Measurements from ENCODE around the gene TMEM229B.
A peak's percentile ranks its signal among the peaks of the same experiment; 100 is the strongest.
"Not testable (repeated sequence)": the region's sequence is repeated elsewhere in the genome, so short reads cannot be mapped to it uniquely, and the experiment has no call there.

Gene TMEM229B

GRCh38 chr14:67451667-67452066, 36.9 kb downstream of the TMEM229B start:
- not testable (repeated sequence) for DNase-seq

- DNase-seq: no peak
Measured at GRCh38 chr14:67449096-67449495, 39.4 kb downstream of the TMEM229B start.

GRCh38 chr14:67447033-67447381, 41.5 kb downstream of the TMEM229B start:
- no peak for DNase-seq

- DNase-seq: no peak
Measured at GRCh38 chr14:67446371-67447032, 42.0 kb downstream of the TMEM229B start.

GRCh38 chr14:67444395-67444794, 44.1 kb downstream of the TMEM229B start:
- no peak for DNase-seq

- no peak for DNase-seq
Measured at GRCh38 chr14:67442139-67442906, 46.2 kb downstream of the TMEM229B start.

GRCh38 chr14:67441672-67442071, 46.8 kb downstream of the TMEM229B start:
- no peak for DNase-seq

- DNase-seq: no peak
Measured at GRCh38 chr14:67441256-67441655, 47.3 kb downstream of the TMEM229B start.

GRCh38 chr14:67440513-67440912, 48.0 kb downstream of the TMEM229B start:
- DNase-seq: no peak

- no peak for DNase-seq
Measured at GRCh38 chr14:67438969-67439368, 49.6 kb downstream of the TMEM229B start.

- no peak for DNase-seq
Measured at GRCh38 chr14:67436006-67436866, 52.3 kb downstream of the TMEM229B start.

- DNase-seq: no peak
Measured at GRCh38 chr14:67435603-67436002, 52.9 kb downstream of the TMEM229B start.

GRCh38 chr14:67432050-67432564, 56.4 kb downstream of the TMEM229B start:
- DNase-seq: no peak

- no peak for DNase-seq
Measured at GRCh38 chr14:67429510-67430205, 58.9 kb downstream of the TMEM229B start.

GRCh38 chr14:67428501-67429031, 60.0 kb downstream of the TMEM229B start:
- DNase-seq: no peak

- DNase-seq: peak; percentile 79 to 86
Measured at GRCh38 chr14:67426983-67427606, 61.4 kb downstream of the TMEM229B start.

- no peak for DNase-seq
Measured at GRCh38 chr14:67426161-67426560, 62.4 kb downstream of the TMEM229B start.

- DNase-seq: no peak
Measured at GRCh38 chr14:67425608-67426007, 62.9 kb downstream of the TMEM229B start.

- DNase-seq: no peak
Measured at GRCh38 chr14:67424539-67424938, 64.0 kb downstream of the TMEM229B start.

- peak; percentile 87 to 93 for DNase-seq
Measured at GRCh38 chr14:67423424-67423823, 65.1 kb downstream of the TMEM229B start.

GRCh38 chr14:67421356-67422224, 66.9 kb downstream of the TMEM229B start:
- DNase-seq: no peak
